Limb (tissue), 2 donors: Measurements from ENCODE around the gene GUCA2A.

Experiments used
- DNase-seq, 2 donors: peaks; one replicate each; pipeline ENCODE4 v3.0.0-alpha.2; 2016; ENCODE audit errors: extremely low spot score in 2 of 2

Gene GUCA2A

DNA sequence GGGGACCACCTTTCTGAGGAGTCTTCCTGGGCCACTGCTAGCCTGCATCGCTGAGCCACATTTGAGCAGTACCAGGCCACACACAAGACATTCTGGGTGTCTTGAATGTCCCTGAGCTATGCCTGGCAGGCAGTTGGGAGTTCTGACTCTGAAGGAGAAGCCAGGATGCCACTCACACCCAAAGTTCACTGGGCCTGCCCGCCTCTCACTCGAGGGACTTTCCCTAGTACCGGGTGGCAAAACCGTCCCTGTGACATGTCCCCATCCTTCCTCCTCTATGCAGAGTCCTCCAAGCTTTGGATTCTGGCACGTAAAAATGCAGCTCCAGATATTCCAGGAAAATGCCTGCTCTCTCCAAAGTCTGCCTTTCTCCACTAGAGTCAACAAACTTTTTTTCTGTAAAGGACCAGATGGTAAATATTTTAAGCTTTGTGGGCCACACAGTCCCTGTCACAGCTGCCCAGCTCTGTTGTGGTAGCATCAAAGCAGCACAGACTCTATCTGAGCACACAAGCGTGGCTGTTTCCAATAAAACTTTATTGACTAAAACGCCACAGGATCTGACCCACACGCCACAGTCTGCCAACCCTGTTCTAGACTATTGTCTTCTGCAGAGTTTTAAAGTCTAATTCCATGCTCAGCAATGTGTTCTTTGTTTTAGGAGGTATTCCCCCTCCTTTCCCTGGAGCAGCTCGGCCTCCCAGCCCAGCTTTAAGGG is 30.6 kb downstream of the GUCA2A start:
- DNase-seq: no peak

DNA sequence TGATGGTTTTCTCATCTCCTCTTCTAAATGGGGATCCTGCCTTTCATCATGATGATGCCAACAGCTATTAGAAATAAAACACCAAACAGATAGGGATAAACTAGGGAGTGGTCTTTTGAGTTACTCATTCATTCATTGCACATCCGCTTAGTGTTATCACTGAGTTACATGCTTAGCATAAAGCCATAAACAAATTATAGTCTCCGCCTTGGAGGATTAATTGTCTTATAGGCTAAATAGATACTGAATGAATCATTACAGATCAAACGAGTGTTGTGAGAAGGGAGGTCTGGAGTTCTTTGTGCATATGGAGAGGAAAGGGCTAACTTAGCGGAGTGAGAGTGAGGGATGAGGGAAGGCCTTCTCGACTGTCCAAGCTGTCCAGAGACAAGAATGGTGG is 31.2 kb downstream of the GUCA2A start:
- no peak for DNase-seq

DNA sequence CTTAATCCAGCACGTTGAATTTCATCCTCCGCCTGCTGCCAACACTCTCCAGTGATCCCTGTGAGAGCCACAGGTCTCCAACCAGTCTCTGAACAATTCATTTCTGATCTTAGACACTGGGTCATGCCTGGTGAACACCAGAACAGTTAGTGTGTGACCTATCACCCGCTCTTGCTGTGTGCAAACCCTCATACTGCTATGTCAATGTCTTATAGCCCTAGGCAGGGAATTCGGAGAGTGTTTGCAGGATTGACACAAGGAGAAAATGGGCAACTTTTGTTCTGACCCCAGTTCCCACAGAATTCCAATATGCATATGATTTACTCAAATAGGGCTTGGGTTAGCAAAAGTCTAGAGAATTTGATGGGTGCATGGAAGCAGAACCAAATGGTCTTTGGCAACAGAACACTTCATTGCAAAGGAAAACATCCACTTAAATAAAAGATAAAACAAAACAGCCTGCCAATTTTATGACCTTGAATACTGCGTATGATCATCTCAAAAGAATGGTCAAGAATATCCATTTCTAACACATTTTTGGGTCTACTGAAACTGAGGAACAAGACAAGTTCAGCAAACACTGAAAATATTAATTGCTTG is 34.4 kb downstream of the GUCA2A start:
- DNase-seq: no peak

GRCh38 chr1:42128964-42129363 is 35.6 kb downstream of the GUCA2A start:
- DNase-seq: no peak

GRCh38 chr1:42128499-42128898 is 36.0 kb downstream of the GUCA2A start:
- no peak for DNase-seq

GRCh38 chr1:42127767-42128166 is 36.8 kb downstream of the GUCA2A start:
- DNase-seq: no peak

- no peak for DNase-seq
Observed at GRCh38 chr1:42125552-42125951, 39.0 kb downstream of the GUCA2A start.

DNA sequence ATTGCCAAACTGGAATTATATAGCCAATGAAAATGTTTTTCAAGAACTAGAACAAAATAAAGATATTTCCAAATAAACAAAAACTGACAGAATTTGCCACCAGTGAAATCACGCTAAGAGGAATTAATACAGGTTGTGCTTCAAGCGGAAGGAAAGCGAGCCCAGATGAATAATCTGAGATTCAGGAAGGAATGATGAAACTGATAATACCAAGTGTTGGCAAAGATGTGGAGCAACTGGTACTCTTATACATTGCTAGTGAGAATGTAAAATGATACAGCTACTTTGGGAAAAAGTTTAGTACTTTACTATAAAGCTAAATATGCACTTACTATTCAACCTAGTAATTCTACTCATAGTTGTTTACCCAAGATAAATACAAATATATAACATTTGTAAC is 42.1 kb downstream of the GUCA2A start:
- DNase-seq: no peak

- no peak for DNase-seq
Observed at GRCh38 chr1:42118125-42118524, 46.4 kb downstream of the GUCA2A start.

- no peak for DNase-seq
Observed at GRCh38 chr1:42117214-42117613, 47.3 kb downstream of the GUCA2A start.

- no peak for DNase-seq
Observed at GRCh38 chr1:42114229-42114628, 50.3 kb downstream of the GUCA2A start.
